SU-DHL-6 (cell line): Measurements from ENCODE around the gene NPAS3.

Experiments used
- CTCF ChIP-seq: fragments of 200-600 bp; sonication (generic); IDR thresholded peaks from one replicate; pipeline ENCODE4 v1.5.1; 2017; ENCODE audit warnings: antibody characterized with exemption, mild to moderate bottlenecking, low read length, moderate library complexity; ENCODE audit not compliant: insufficient read depth, poor library complexity, severe bottlenecking
- EZH2phosphoT487 ChIP-seq: fragments of 200-600 bp; sonication (generic), shearing (Covaris generic); conservative IDR thresholded peaks from 2 replicates; pipeline ENCODE4 v1.6.1; 2018; ENCODE audit warnings: mild to moderate bottlenecking, antibody characterized with exemption, low read length, moderate library complexity, mixed read lengths

DNA sequence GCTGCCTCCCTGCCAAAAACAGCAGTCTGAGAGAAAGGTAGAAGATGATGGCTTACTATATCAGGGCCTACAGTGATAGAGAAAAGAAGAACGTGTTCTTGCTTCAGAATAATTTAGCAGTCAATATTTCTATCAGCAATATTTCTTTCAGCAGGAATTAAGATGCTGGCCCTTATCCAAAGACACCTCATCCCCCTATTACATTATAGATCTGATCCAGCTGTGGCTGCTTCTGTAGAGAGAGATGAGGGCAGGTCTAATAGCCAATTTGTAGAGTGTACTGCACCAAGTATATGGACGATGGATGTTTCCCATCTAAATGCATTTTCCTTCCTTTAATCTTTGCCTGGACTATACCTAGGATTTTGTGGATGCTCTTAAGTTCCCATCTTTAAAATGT, 451.7 kb downstream of the NPAS3 start:
- TF ChIP-seq CTCF (no peak), EZH2phosphoT487 (no peak)
